PC-3 (cell line): ENCODE results near the gene CHD3. TPM values are rescaled to one million over a fixed set of nuclear protein-coding genes. Genes with fewer than 3 reads are reported as not detected.

Experiments used
- ATAC-seq: fragments of 200-7000 bp; cut with Tn5 transposase; 2 replicates; pipeline ENCODE4 v1.9.1; 2020; ENCODE audit warnings: mild to moderate bottlenecking, moderate library complexity
- BruUV-seq: library from RNA; stranded (reverse); fragments of 400-500 nt; replicated peaks from 2 replicates; lab custom pipeline; 2021; lab: Mats Ljungman, UMichigan
- CTCF ChIA-PET: fragments of 300-600 bp; sonication (Branson Sonifier 250); formaldehyde crosslinking; loops from one replicate; lab custom pipeline; 2022; ENCODE audit warnings: antibody characterized with exemption; lab: Charles Lee
- POLR2A ChIA-PET: fragments of 300-600 bp; sonication (Branson Sonifier 250); formaldehyde crosslinking; loops from one replicate; lab custom pipeline; 2022; ENCODE audit warnings: antibody characterized with exemption; ENCODE audit not compliant: unreplicated experiment; lab: Charles Lee
- DNase-seq: peaks from one replicate; pipeline ENCODE4 v3.0.0-alpha.2; 2015
- H2AFZ ChIP-seq: fragments of 300-600 bp; sonication (generic); 2 replicates; pipeline ENCODE4 v1.6.0; 2016; ENCODE audit warnings: antibody characterized with exemption, low read length
- H3F3A ChIP-seq: fragments of 300-600 bp; sonication (generic); one replicate; pipeline ENCODE4 v1.6.0; 2017; ENCODE audit warnings: antibody characterized with exemption, low read length, control low read depth, mild to moderate bottlenecking; ENCODE audit not compliant: unreplicated experiment
- H3K27ac ChIP-seq: fragments of 300-600 bp; sonication (generic); 2 replicates; pipeline ENCODE4 v1.5.1; 2016; ENCODE audit warnings: mild to moderate bottlenecking, low read length
- H3K27me3 ChIP-seq: fragments of 300-600 bp; sonication (generic); 2 replicates; pipeline ENCODE4 v1.6.1; 2016; ENCODE audit warnings: low read length, mixed read lengths
- H3K36me3 ChIP-seq: fragments of 300-600 bp; sonication (generic); 2 replicates; pipeline ENCODE4 v1.6.1; 2016; ENCODE audit warnings: low read depth, mixed run types, low read length, mixed read lengths
- H3K4me1 ChIP-seq: fragments of 300-600 bp; sonication (generic); 2 replicates; pipeline ENCODE4 v1.5.1; 2016; ENCODE audit warnings: low read length; ENCODE audit not compliant: insufficient read depth
- H3K4me2 ChIP-seq: fragments of 300-600 bp; sonication (generic); 2 replicates; pipeline ENCODE4 v1.6.0; 2016; ENCODE audit warnings: low read length
- H3K4me3 ChIP-seq: fragments of 300-600 bp; sonication (generic); 2 replicates; pipeline ENCODE4 v1.5.1; 2016; ENCODE audit warnings: mild to moderate bottlenecking, low read length, mixed read lengths
- H3K79me2 ChIP-seq: fragments of 300-600 bp; sonication (generic); 2 replicates; pipeline ENCODE4 v1.6.1; 2017; ENCODE audit warnings: low read length, mixed read lengths
- H3K9ac ChIP-seq: fragments of 300-600 bp; sonication (generic); 2 replicates; pipeline ENCODE4 v1.6.0; 2016; ENCODE audit warnings: mild to moderate bottlenecking, low read length
- H3K9me2 ChIP-seq: fragments of 300-600 bp; sonication (generic); replicated peaks from 2 replicates; pipeline ENCODE4 v1.6.1; 2016; ENCODE audit warnings: mixed run types, low read length, mixed read lengths
- H3K9me3 ChIP-seq: fragments of 300-600 bp; sonication (generic); 2 replicates; pipeline ENCODE4 v1.6.1; 2016; ENCODE audit warnings: low read length, mixed read lengths
- H4K20me1 ChIP-seq: fragments of 300-600 bp; sonication (generic); 2 replicates; pipeline ENCODE4 v1.6.1; 2016; ENCODE audit warnings: low read length, mixed read lengths
- EZH2 ChIP-seq: fragments of 300-600 bp; sonication (generic); IDR thresholded peaks from one replicate; pipeline ENCODE4 v1.6.1; 2017; ENCODE audit warnings: antibody characterized with exemption, mild to moderate bottlenecking, low read length; ENCODE audit not compliant: unreplicated experiment
- EZH2phosphoT487 ChIP-seq: fragments of 300-600 bp; sonication (generic); IDR thresholded peaks from 2 replicates; pipeline ENCODE4 v1.6.1; 2018; ENCODE audit warnings: mild to moderate bottlenecking, antibody characterized with exemption, low read length, borderline replicate concordance
- intact Hi-C: fragments of 100-400 bp; cut with micrococcal nuclease; formaldehyde crosslinking; loops from 2 replicates; pipeline ENCODE4 v1.9.0; 2023
- total RNA-seq: library from RNA; depleted of rRNA; stranded (reverse); fragments of >200 nt; gene quantifications from 2 replicates; pipeline ENCODE4 v1.2.3, GENCODE V29; 2014
- TF ChIP-seq, protein P1 (sequence below): fragments of 300-600 bp; sonication (generic); conservative IDR thresholded peaks from 2 replicates; pipeline ENCODE4 v1.5.1; 2017; ENCODE audit warnings: antibody characterized with exemption, low read depth, mild to moderate bottlenecking, low read length

The CHD3 gene
- total RNA-seq, 1 experiment from 2014 or later: 102 TPM

GRCh38 chr17:7864995-7865650 lies 23.5 kb upstream of the CHD3 start:
- no TSS peak for BruUV-seq
- Histone ChIP-seq H3K9me3 (no peaks in the 10 kb centered on the region), H3K79me2 (peaks cover 9% of the 10 kb centered on the region), H4K20me1 (no peaks in the 10 kb centered on the region), H3K27me3 (no peaks in the 10 kb centered on the region), H3K4me2 (no peak overlapping the region), H3K9ac (no peak overlapping the region), H3F3A (no peaks in the 10 kb centered on the region), H3K36me3 (peaks cover 4% of the 10 kb centered on the region; the same call in 1 of the 2 replicates), H3K4me3 (no peak overlapping the region), H3K4me1 (peaks cover 4% of the 10 kb centered on the region; the same call in 1 of the 2 replicates), H3K9me2 (no peaks in the 10 kb centered on the region), H2AFZ (no peak overlapping the region), H3K27ac (no peak overlapping the region)
- POLR2A ChIA-PET: no interaction called here
- ATAC-seq: no peak
- intact Hi-C loops: no loop called here
- CTCF ChIA-PET: no interaction called here
- no peak for DNase-seq
- TF ChIP-seq EZH2: no peak
- TF ChIP-seq, protein P1, sequence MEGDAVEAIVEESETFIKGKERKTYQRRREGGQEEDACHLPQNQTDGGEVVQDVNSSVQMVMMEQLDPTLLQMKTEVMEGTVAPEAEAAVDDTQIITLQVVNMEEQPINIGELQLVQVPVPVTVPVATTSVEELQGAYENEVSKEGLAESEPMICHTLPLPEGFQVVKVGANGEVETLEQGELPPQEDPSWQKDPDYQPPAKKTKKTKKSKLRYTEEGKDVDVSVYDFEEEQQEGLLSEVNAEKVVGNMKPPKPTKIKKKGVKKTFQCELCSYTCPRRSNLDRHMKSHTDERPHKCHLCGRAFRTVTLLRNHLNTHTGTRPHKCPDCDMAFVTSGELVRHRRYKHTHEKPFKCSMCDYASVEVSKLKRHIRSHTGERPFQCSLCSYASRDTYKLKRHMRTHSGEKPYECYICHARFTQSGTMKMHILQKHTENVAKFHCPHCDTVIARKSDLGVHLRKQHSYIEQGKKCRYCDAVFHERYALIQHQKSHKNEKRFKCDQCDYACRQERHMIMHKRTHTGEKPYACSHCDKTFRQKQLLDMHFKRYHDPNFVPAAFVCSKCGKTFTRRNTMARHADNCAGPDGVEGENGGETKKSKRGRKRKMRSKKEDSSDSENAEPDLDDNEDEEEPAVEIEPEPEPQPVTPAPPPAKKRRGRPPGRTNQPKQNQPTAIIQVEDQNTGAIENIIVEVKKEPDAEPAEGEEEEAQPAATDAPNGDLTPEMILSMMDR: no peak
- no peak for TF ChIP-seq EZH2phosphoT487

GRCh38 chr17:7867881-7868329 lies 20.7 kb upstream of the CHD3 start:
- no peaks in the 10 kb centered on the region for H3K79me2 ChIP-seq
- H3K4me3 ChIP-seq: no peak overlapping the region
- POLR2A ChIA-PET: no interaction called here
- BruUV-seq: no TSS peak
- TF ChIP-seq, protein P1: no peak
- TF ChIP-seq EZH2phosphoT487 (no peak), EZH2 (no peak)
- no peak overlapping the region for H3K9ac ChIP-seq
- no peaks in the 10 kb centered on the region for H3K9me2 ChIP-seq
- H3F3A ChIP-seq: no peaks in the 10 kb centered on the region
- no peak for DNase-seq
- ATAC-seq: no peak
- H2AFZ ChIP-seq: no peak overlapping the region
- H3K36me3 ChIP-seq: 0 out of 2 replicates have a peak, but pooled peaks cover 4% of the 10 kb centered on the region
- H3K4me2 ChIP-seq: no peak overlapping the region
- CTCF ChIA-PET: no interaction called here
- H3K4me1 ChIP-seq: peaks cover 1% of the 10 kb centered on the region; the same call in 1 of the 2 replicates
- no peak overlapping the region for H3K27ac ChIP-seq
- no peaks in the 10 kb centered on the region for H4K20me1 ChIP-seq
- intact Hi-C loops: no loop called here
- H3K9me3 ChIP-seq: no peaks in the 10 kb centered on the region
- no peaks in the 10 kb centered on the region for H3K27me3 ChIP-seq

GRCh38 chr17:7873051-7873450 lies 15.5 kb upstream of the CHD3 start:
- CTCF ChIA-PET: no interaction called here
- H3K9ac ChIP-seq: no peak overlapping the region

More at GRCh38 chr17:7873051-7873450, 15.5 kb upstream of the CHD3 start:
- Histone ChIP-seq H2AFZ (no peak overlapping the region), H3K27ac (no peak overlapping the region), H3K4me1 (no peaks in the 10 kb centered on the region), H3K36me3 (no peaks in the 10 kb centered on the region), H3F3A (no peaks in the 10 kb centered on the region), H3K9me2 (no peaks in the 10 kb centered on the region), H3K79me2 (no peaks in the 10 kb centered on the region), H3K9me3 (no peaks in the 10 kb centered on the region), H3K4me2 (no peak overlapping the region), H4K20me1 (no peaks in the 10 kb centered on the region), H3K4me3 (no peak overlapping the region), H3K27me3 (no peaks in the 10 kb centered on the region)
- no TSS peak for BruUV-seq
- no peak for TF ChIP-seq EZH2phosphoT487
- no peak for TF ChIP-seq EZH2
- TF ChIP-seq, protein P1: no peak
- intact Hi-C loops: no loop called here
- ATAC-seq (no peak), DNase-seq (no peak)
- POLR2A ChIA-PET: no interaction called here
